Measurements from ENCODE around the gene CDK8. TPM values are rescaled to one million over a fixed set of nuclear protein-coding genes. Genes with fewer than 3 reads are reported as not detected.

Gene CDK8
- total RNA-seq, 3 donors from 2014 or later (not counting 1 experiment from before 2014, with no cell fraction given), result 10.0 to 13.1 (median 10.9) TPM

- Mint-ChIP-seq H3K36me3 (no peaks in the 10 kb centered on the region), H3K9me3 (peaks cover 0 to 2% of the 10 kb centered on the region in 2 donors), H3K27me3 (ENCODE audit: low read depth in 2 of 2) (no peaks in the 10 kb centered on the region), H3K27ac (peak overlapping the region in 1 of 2 donors; percentile 67), H3K4me1 (peaks cover 61 to 63% of the 10 kb centered on the region in 2 donors), H3K4me3 (no peak overlapping the region)
- H3K36me3 ChIP-seq (ENCODE audit: control insufficient read depth, insufficient read depth, low read length), result no peaks in the 10 kb centered on the region
- no peak overlapping the region for H3K27ac ChIP-seq (ENCODE audit: low read length)
- no peak for ATAC-seq
- WGBS (ENCODE audit: insufficient coverage), result 100% methylated on average over 1 of the region's 1 CpG
- intact Hi-C loops (cut with micrococcal nuclease), result no loop called here
- H3K4me1 ChIP-seq (ENCODE audit: control insufficient read depth, insufficient read depth, low read length), result no peaks in the 10 kb centered on the region
- DNase-seq, result no peak
- no peak for TF ChIP-seq CTCF (IDR thresholded peaks at IDR 0.05)
- no peak overlapping the region for H3K4me3 ChIP-seq (ENCODE audit: low read length)
- H3K27me3 ChIP-seq (ENCODE audit: control insufficient read depth, insufficient read depth, low read length), result no peaks in the 10 kb centered on the region
- no peaks in the 10 kb centered on the region for H3K9me3 ChIP-seq (ENCODE audit: control insufficient read depth, insufficient read depth, low read length)
Observed at GRCh38 chr13:26323764-26324163, 69.8 kb downstream of the CDK8 start.

GRCh38 chr13:26324294-26324693 is 70.4 kb downstream of the CDK8 start:
- H3K27me3 Mint-ChIP-seq (ENCODE audit: low read depth in 2 of 2), result no peaks in the 10 kb centered on the region
- no peak overlapping the region for H3K4me3 ChIP-seq (ENCODE audit: low read length)
- ATAC-seq (no peak), DNase-seq (no peak)
- intact Hi-C loops (cut with micrococcal nuclease), result no loop called here
- H3K36me3 ChIP-seq (ENCODE audit: control insufficient read depth, insufficient read depth, low read length), result no peaks in the 10 kb centered on the region
- 90% methylated on average over 1 of the region's 3 CpGs for WGBS (ENCODE audit: insufficient coverage)
- no peaks in the 10 kb centered on the region for H3K27me3 ChIP-seq (ENCODE audit: control insufficient read depth, insufficient read depth, low read length)
- no peak for TF ChIP-seq CTCF (IDR thresholded peaks at IDR 0.05)
- H3K4me1 ChIP-seq (ENCODE audit: control insufficient read depth, insufficient read depth, low read length), result no peaks in the 10 kb centered on the region
- H3K4me3 Mint-ChIP-seq, result no peak overlapping the region
- H3K4me1 Mint-ChIP-seq, result peaks cover 64 to 67% of the 10 kb centered on the region in 2 donors
- H3K27ac Mint-ChIP-seq, result peak overlapping the region in 1 of 2 donors; percentile 67
- peaks cover 0 to 2% of the 10 kb centered on the region in 2 donors for H3K9me3 Mint-ChIP-seq
- H3K27ac ChIP-seq (ENCODE audit: low read length), result no peak overlapping the region
- H3K9me3 ChIP-seq (ENCODE audit: control insufficient read depth, insufficient read depth, low read length), result no peaks in the 10 kb centered on the region
- no peaks in the 10 kb centered on the region for H3K36me3 Mint-ChIP-seq

GRCh38 chr13:26324867-26325266 is 70.9 kb downstream of the CDK8 start:
- Histone ChIP-seq H3K27me3 (ENCODE audit: control insufficient read depth, insufficient read depth, low read length) (no peaks in the 10 kb centered on the region), H3K9me3 (ENCODE audit: control insufficient read depth, insufficient read depth, low read length) (no peaks in the 10 kb centered on the region), H3K4me1 (ENCODE audit: control insufficient read depth, insufficient read depth, low read length) (no peaks in the 10 kb centered on the region), H3K36me3 (ENCODE audit: control insufficient read depth, insufficient read depth, low read length) (no peaks in the 10 kb centered on the region), H3K4me3 (ENCODE audit: low read length) (no peak overlapping the region), H3K27ac (ENCODE audit: low read length) (no peak overlapping the region)
- Mint-ChIP-seq H3K36me3 (no peaks in the 10 kb centered on the region), H3K4me1 (peaks cover 67 to 68% of the 10 kb centered on the region in 2 donors), H3K27me3 (ENCODE audit: low read depth in 2 of 2) (no peaks in the 10 kb centered on the region), H3K4me3 (no peak overlapping the region), H3K27ac (peak overlapping the region in 1 of 2 donors; percentile 67), H3K9me3 (peaks cover 0 to 2% of the 10 kb centered on the region in 2 donors)
- ATAC-seq (no peak), DNase-seq (no peak)
- no peak for TF ChIP-seq CTCF (IDR thresholded peaks at IDR 0.05)
- intact Hi-C loops (cut with micrococcal nuclease), result no loop called here

- Histone ChIP-seq H3K36me3 (ENCODE audit: control insufficient read depth, insufficient read depth, low read length) (no peaks in the 10 kb centered on the region), H3K4me1 (ENCODE audit: control insufficient read depth, insufficient read depth, low read length) (no peaks in the 10 kb centered on the region), H3K27ac (ENCODE audit: low read length) (no peak overlapping the region), H3K9me3 (ENCODE audit: control insufficient read depth, insufficient read depth, low read length) (no peaks in the 10 kb centered on the region), H3K4me3 (ENCODE audit: low read length) (no peak overlapping the region), H3K27me3 (ENCODE audit: control insufficient read depth, insufficient read depth, low read length) (no peaks in the 10 kb centered on the region)
- peak overlapping the region in 1 of 2 donors; percentile 51 for H3K27ac Mint-ChIP-seq
- DNase-seq (no peak), ATAC-seq (peak in 2 of 3 donors; percentile 47 to 64)
- 71% methylated on average over 1 of the region's 1 CpG for WGBS (ENCODE audit: insufficient coverage)
- no peaks in the 10 kb centered on the region for H3K36me3 Mint-ChIP-seq
- H3K9me3 Mint-ChIP-seq, result peaks cover 0 to 2% of the 10 kb centered on the region in 2 donors
- intact Hi-C loops (cut with micrococcal nuclease), result no loop called here
- TF ChIP-seq CTCF (IDR thresholded peaks at IDR 0.05), result no peak
- peaks cover 67 to 78% of the 10 kb centered on the region in 2 donors for H3K4me1 Mint-ChIP-seq
- H3K27me3 Mint-ChIP-seq (ENCODE audit: low read depth in 2 of 2), result no peaks in the 10 kb centered on the region
- H3K4me3 Mint-ChIP-seq, result no peak overlapping the region
Observed at GRCh38 chr13:26325876-26326275, 71.9 kb downstream of the CDK8 start.
